Endothelial cell of umbilical vein (primary cell): ENCODE data around the gene SFRP2.

Experiments
- EZH2 ChIP-seq: IDR thresholded peaks from 2 replicates; pipeline ENCODE4 v1.6.1; 2012; ENCODE audit warnings: borderline replicate concordance, low read depth, mild to moderate bottlenecking, moderate library complexity, low read length, inconsistent platforms; ENCODE audit not compliant: severe bottlenecking
- POLR2A ChIP-seq: IDR thresholded peaks from 2 replicates; pipeline ENCODE4 v1.6.1; 2012; ENCODE audit warnings: low read depth, mild to moderate bottlenecking, control low read depth, low read length
- TF ChIP-seq, protein P1 (sequence below), 2 donors: IDR thresholded peaks; 1 replicate in 1 of 2; 2 replicates in 1 of 2; pipeline ENCODE4 v1.5.1; 2011; ENCODE audit warnings: low read length in 2 of 2, mild to moderate bottlenecking in 2 of 2, moderate library complexity in 2 of 2, control low read depth in 1 of 2, inconsistent platforms in 1 of 2, low read depth in 1 of 2; ENCODE audit not compliant: insufficient read depth in 1 of 2; ENCODE audit errors: extremely low read depth in 1 of 2
- TF ChIP-seq, protein P2 (sequence below): IDR thresholded peaks from 2 replicates; pipeline ENCODE4 v1.6.1; 2011; ENCODE audit not compliant: insufficient read depth, insufficient read length

DNA sequence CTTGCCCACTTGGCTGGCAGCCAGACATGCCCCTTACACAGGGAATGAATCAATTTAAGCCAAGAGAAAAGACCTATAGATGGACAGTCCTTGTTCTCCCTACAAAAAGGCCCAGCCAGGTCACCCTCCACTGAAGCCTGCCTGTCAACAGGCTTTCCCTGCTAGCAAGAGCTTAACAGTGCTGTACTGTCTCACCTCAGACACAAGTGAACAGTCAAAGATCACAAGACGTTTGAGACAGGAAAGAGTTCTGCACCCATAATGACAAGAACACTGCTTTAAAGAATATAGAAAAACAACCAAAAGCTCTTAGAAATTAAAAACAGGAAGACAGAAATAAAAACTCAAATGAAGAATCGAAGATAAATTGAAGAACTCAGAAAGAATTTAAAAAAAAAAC lies 33.7 kb downstream of the SFRP2 start:
- TF ChIP-seq, protein P1, sequence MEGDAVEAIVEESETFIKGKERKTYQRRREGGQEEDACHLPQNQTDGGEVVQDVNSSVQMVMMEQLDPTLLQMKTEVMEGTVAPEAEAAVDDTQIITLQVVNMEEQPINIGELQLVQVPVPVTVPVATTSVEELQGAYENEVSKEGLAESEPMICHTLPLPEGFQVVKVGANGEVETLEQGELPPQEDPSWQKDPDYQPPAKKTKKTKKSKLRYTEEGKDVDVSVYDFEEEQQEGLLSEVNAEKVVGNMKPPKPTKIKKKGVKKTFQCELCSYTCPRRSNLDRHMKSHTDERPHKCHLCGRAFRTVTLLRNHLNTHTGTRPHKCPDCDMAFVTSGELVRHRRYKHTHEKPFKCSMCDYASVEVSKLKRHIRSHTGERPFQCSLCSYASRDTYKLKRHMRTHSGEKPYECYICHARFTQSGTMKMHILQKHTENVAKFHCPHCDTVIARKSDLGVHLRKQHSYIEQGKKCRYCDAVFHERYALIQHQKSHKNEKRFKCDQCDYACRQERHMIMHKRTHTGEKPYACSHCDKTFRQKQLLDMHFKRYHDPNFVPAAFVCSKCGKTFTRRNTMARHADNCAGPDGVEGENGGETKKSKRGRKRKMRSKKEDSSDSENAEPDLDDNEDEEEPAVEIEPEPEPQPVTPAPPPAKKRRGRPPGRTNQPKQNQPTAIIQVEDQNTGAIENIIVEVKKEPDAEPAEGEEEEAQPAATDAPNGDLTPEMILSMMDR (IDR thresholded peaks at IDR 0.05; ENCODE audit: extremely low read depth in 1 of 2, insufficient read depth in 1 of 2, low read depth in 1 of 2, low read length in 2 of 2), result no peak
- TF ChIP-seq POLR2A (no peak), EZH2 (no peak)
- TF ChIP-seq, protein P2, sequence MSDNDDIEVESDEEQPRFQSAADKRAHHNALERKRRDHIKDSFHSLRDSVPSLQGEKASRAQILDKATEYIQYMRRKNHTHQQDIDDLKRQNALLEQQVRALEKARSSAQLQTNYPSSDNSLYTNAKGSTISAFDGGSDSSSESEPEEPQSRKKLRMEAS, result no peak
